OCI-LY3 (cell line): ENCODE data around the gene GNAQ.

ENCODE experiments used
- EZH2phosphoT487 ChIP-seq: fragments of 200-600 bp; shearing (Covaris generic); IDR thresholded peaks from 2 replicates; pipeline ENCODE4 v1.6.1; 2018; ENCODE audit warnings: antibody characterized with exemption, mixed run types, low read depth
- TF ChIP-seq, protein P1 (sequence below): fragments of 200-600, 300-600 bp; sonication (generic); IDR thresholded peaks from 2 replicates; pipeline ENCODE4 v1.5.1; 2014; ENCODE audit warnings: antibody characterized with exemption, low read length, low read depth

DNA sequence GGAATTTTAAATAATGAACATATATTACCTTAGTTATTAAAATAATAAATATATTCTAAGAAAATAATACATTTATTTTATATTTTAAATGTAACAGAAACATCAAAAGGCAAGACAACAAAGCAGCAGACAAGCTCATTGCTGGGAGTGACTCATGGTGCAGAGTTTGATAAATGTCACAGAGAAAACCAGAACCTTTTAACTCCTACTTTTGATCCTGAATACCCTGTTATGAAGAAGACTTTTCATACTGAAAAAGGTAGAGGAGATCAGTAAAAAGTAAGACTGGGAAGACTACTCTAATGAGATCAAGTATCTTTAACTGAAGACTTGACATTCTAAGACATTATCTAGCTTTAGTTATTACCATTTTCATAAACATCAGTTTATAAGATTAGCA lies 284.4 kb downstream of the GNAQ start:
- no peak for TF ChIP-seq EZH2phosphoT487
- TF ChIP-seq, protein P1, sequence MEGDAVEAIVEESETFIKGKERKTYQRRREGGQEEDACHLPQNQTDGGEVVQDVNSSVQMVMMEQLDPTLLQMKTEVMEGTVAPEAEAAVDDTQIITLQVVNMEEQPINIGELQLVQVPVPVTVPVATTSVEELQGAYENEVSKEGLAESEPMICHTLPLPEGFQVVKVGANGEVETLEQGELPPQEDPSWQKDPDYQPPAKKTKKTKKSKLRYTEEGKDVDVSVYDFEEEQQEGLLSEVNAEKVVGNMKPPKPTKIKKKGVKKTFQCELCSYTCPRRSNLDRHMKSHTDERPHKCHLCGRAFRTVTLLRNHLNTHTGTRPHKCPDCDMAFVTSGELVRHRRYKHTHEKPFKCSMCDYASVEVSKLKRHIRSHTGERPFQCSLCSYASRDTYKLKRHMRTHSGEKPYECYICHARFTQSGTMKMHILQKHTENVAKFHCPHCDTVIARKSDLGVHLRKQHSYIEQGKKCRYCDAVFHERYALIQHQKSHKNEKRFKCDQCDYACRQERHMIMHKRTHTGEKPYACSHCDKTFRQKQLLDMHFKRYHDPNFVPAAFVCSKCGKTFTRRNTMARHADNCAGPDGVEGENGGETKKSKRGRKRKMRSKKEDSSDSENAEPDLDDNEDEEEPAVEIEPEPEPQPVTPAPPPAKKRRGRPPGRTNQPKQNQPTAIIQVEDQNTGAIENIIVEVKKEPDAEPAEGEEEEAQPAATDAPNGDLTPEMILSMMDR = no peak
